GM12878 (cell line): ENCODE measurements around the gene USP16. TPM values are rescaled to one million over a fixed set of nuclear protein-coding genes. Genes with fewer than 3 reads are reported as not detected.

ENCODE experiments used
- EP300 ChIP-seq, 2 experiments: fragments of 150-350 bp in 1 of 2; IDR thresholded peaks; 2 replicates each; pipeline ENCODE4 v1.6.1; 2011 to 2012; ENCODE audit warnings: low read depth in 2 of 2, low read length in 2 of 2, borderline replicate concordance in 1 of 2, improper control_type of control experiment in 1 of 2, inconsistent platforms in 1 of 2; ENCODE audit not compliant: control insufficient read depth in 1 of 2
- GATAD2B ChIP-seq: fragments of 450-650 bp; conservative IDR thresholded peaks from 2 replicates; pipeline ENCODE4 v1.6.1; 2017; ENCODE audit warnings: low read depth, mild to moderate bottlenecking, moderate library complexity
- HDAC2 ChIP-seq: fragments of 200-600 bp; sonication (generic); IDR thresholded peaks from 2 replicates; pipeline ENCODE4 v1.6.1; 2017
- KAT2A ChIP-seq: conservative IDR thresholded peaks from 2 replicates; pipeline ENCODE4 v1.6.1; 2011; ENCODE audit warnings: low read depth, low read length; ENCODE audit not compliant: control insufficient read depth
- KDM1A ChIP-seq: fragments of 200-600 bp; sonication (generic); IDR thresholded peaks from 2 replicates; pipeline ENCODE4 v1.6.1; 2016; ENCODE audit warnings: borderline replicate concordance
- NFYB ChIP-seq: IDR thresholded peaks from 2 replicates; pipeline ENCODE4 v1.6.1; 2011; ENCODE audit warnings: low read depth, mild to moderate bottlenecking, low read length, improper control_type of control experiment, moderate library complexity; ENCODE audit not compliant: insufficient read depth
- NR2C2 ChIP-seq: IDR thresholded peaks from 2 replicates; pipeline ENCODE4 v1.6.1; 2011; ENCODE audit warnings: borderline replicate concordance, low read depth; ENCODE audit not compliant: control insufficient read depth, insufficient read length
- PAX5 ChIP-seq: IDR thresholded peaks from 2 replicates; pipeline ENCODE4 v1.6.1; 2011; ENCODE audit warnings: low read depth, low read length, borderline replicate concordance
- PBX3 ChIP-seq: IDR thresholded peaks from 2 replicates; pipeline ENCODE4 v1.6.1; 2011; ENCODE audit warnings: mild to moderate bottlenecking, low read depth, low read length, moderate library complexity; ENCODE audit not compliant: insufficient replicate concordance
- SP1 ChIP-seq: IDR thresholded peaks from one replicate; pipeline ENCODE4 v1.6.1; 2011; ENCODE audit warnings: low read depth, low read length
- SPI1 ChIP-seq: IDR thresholded peaks from 2 replicates; pipeline ENCODE4 v1.6.1; 2011; ENCODE audit warnings: low read depth, mild to moderate bottlenecking, low read length, moderate library complexity, borderline replicate concordance; ENCODE audit not compliant: insufficient read depth
- SREBF2 ChIP-seq: IDR thresholded peaks from 2 replicates; pipeline ENCODE4 v1.6.1; 2012; ENCODE audit warnings: mild to moderate bottlenecking, low read length
- TCF7 ChIP-seq: IDR thresholded peaks from 2 replicates; pipeline ENCODE4 v1.6.1; 2014; ENCODE audit warnings: antibody characterized with exemption, borderline replicate concordance
- ZBTB4 ChIP-seq: fragments of 450-650 bp; formaldehyde crosslinking; IDR thresholded peaks from 2 replicates; pipeline ENCODE4 v1.4.0; 2022; ENCODE audit warnings: mild to moderate bottlenecking, moderate library complexity
- polyA plus RNA-seq, 11 experiments: library from polyadenylated mRNA; depleted of rRNA in 4 of 11; unstranded in 6 of 11; stranded (reverse) in 5 of 11; fragments of >200 nt; fragmentation: Nextera tagmentation in 4 of 11; fragmentation: Illumina TruSeq in 1 of 11; extraction: Ambion mirVana in 4 of 11; extraction: Trizol in 1 of 11; gene quantifications; 1 replicate in 1 of 11; 2 replicates in 10 of 11; pipeline versions ENCODE4 v1.2.1 to v1.2.3, GENCODE V29; 2011 to 2016; ENCODE audit warnings: inconsistent platforms in 2 of 11, missing spikeins in 2 of 11, low read depth in 1 of 11
- total RNA-seq, 4 experiments: library from RNA; depleted of rRNA in 3 of 4; stranded (reverse); fragments of >200 nt in 3 of 4; fragmentation: Illumina TruSeq in 1 of 4; extraction: Trizol in 1 of 4; gene quantifications; 2 replicates each; pipeline versions ENCODE4 v1.2.1 to v1.2.3, GENCODE V29; 2013 to 2021
- TF ChIP-seq, protein P1 (sequence below): fragments of 450-650 bp; formaldehyde crosslinking; IDR thresholded peaks from 2 replicates; pipeline ENCODE4 v1.5.0; 2022; ENCODE audit warnings: mild to moderate bottlenecking, missing genetic modification characterization
- TF ChIP-seq, protein P2 (sequence below): fragments of 150-350 bp; IDR thresholded peaks from 2 replicates; pipeline ENCODE4 v1.6.1; 2014; ENCODE audit warnings: mild to moderate bottlenecking, low read depth, low read length
- TF ChIP-seq, protein P3 (sequence below): IDR thresholded peaks from 2 replicates; pipeline ENCODE4 v1.6.1; 2011; ENCODE audit warnings: low read depth, low read length, improper control_type of control experiment, borderline replicate concordance

Gene USP16
- total and polyA plus RNA-seq, 10 of the 15 experiments (the other 5 are each of a cell fraction or from before 2014, with no cell fraction given), result 29.5 to 68.7 (median 52.3) TPM

- TF ChIP-seq, protein P1, sequence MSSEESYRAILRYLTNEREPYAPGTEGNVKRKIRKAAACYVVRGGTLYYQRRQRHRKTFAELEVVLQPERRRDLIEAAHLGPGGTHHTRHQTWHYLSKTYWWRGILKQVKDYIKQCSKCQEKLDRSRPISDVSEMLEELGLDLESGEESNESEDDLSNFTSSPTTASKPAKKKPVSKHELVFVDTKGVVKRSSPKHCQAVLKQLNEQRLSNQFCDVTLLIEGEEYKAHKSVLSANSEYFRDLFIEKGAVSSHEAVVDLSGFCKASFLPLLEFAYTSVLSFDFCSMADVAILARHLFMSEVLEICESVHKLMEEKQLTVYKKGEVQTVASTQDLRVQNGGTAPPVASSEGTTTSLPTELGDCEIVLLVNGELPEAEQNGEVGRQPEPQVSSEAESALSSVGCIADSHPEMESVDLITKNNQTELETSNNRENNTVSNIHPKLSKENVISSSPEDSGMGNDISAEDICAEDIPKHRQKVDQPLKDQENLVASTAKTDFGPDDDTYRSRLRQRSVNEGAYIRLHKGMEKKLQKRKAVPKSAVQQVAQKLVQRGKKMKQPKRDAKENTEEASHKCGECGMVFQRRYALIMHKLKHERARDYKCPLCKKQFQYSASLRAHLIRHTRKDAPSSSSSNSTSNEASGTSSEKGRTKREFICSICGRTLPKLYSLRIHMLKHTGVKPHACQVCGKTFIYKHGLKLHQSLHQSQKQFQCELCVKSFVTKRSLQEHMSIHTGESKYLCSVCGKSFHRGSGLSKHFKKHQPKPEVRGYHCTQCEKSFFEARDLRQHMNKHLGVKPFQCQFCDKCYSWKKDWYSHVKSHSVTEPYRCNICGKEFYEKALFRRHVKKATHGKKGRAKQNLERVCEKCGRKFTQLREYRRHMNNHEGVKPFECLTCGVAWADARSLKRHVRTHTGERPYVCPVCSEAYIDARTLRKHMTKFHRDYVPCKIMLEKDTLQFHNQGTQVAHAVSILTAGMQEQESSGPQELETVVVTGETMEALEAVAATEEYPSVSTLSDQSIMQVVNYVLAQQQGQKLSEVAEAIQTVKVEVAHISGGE (CRISPR knock-in tag), result no peak
- TF ChIP-seq KDM1A (no peak), HDAC2 (no peak), PAX5 (0 out of 2 replicates have a peak, but pooled peaks have one; percentile 10), GATAD2B (no peak), PBX3 (peak; percentile 96), ZBTB4 (CRISPR knock-in tag) (no peak), NFYB (peak; percentile 98), TCF7 (no peak), SPI1 (peak; percentile 22; the same call in 1 of the 2 replicates), SP1 (peak; percentile 95), KAT2A (no peak), EP300 (IDR thresholded peaks at IDR 0.05; ENCODE audit: borderline replicate concordance in 1 of 2, control insufficient read depth in 1 of 2, low read depth in 2 of 2, low read length in 2 of 2) (peak in 1 of 2 experiments; percentile 21; a peak in 1 of 4 replicates), NR2C2 (peak; percentile 55), SREBF2 (no peak)
- TF ChIP-seq, protein P2, sequence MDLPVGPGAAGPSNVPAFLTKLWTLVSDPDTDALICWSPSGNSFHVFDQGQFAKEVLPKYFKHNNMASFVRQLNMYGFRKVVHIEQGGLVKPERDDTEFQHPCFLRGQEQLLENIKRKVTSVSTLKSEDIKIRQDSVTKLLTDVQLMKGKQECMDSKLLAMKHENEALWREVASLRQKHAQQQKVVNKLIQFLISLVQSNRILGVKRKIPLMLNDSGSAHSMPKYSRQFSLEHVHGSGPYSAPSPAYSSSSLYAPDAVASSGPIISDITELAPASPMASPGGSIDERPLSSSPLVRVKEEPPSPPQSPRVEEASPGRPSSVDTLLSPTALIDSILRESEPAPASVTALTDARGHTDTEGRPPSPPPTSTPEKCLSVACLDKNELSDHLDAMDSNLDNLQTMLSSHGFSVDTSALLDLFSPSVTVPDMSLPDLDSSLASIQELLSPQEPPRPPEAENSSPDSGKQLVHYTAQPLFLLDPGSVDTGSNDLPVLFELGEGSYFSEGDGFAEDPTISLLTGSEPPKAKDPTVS, result no peak
- TF ChIP-seq, protein P3, sequence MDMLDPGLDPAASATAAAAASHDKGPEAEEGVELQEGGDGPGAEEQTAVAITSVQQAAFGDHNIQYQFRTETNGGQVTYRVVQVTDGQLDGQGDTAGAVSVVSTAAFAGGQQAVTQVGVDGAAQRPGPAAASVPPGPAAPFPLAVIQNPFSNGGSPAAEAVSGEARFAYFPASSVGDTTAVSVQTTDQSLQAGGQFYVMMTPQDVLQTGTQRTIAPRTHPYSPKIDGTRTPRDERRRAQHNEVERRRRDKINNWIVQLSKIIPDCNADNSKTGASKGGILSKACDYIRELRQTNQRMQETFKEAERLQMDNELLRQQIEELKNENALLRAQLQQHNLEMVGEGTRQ, result no peak; the same call in 1 of the 2 replicates
These were observed at the start of gene USP16 (continued) for GRCh38 chr21:29024474-29025327.
